Midbrain (tissue), 1 donor: Measurements from ENCODE around the gene GCK.
"Not testable (repeated sequence)": the region's sequence is repeated elsewhere in the genome, so short reads cannot be mapped to it uniquely, and the experiment has no call there.

ENCODE experiments used
- DNase-seq: peaks from one replicate; lab custom pipeline; 2025; lab: John Stamatoyannopoulos, UW

The GCK gene

DNA sequence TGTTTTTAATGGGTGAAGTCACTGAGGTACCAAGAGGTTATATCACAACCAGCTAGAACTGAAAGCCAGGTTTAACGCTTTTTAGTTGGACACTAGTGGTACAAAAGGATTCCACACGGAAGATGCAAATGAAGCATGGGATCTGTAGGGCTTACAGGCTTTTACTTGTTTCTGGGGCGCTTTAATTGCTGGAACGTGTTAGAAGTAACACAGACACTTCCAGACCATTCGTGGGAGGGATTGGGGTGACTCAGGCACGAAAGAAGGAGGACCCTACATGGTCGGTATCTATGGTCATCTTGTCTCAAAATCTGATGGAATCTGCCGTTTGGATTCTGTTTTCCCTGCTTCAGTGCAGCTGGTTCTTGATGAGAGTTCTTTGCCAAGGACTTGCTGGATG, 12.6 kb upstream of the GCK start:
- DNase-seq = no peak

DNA sequence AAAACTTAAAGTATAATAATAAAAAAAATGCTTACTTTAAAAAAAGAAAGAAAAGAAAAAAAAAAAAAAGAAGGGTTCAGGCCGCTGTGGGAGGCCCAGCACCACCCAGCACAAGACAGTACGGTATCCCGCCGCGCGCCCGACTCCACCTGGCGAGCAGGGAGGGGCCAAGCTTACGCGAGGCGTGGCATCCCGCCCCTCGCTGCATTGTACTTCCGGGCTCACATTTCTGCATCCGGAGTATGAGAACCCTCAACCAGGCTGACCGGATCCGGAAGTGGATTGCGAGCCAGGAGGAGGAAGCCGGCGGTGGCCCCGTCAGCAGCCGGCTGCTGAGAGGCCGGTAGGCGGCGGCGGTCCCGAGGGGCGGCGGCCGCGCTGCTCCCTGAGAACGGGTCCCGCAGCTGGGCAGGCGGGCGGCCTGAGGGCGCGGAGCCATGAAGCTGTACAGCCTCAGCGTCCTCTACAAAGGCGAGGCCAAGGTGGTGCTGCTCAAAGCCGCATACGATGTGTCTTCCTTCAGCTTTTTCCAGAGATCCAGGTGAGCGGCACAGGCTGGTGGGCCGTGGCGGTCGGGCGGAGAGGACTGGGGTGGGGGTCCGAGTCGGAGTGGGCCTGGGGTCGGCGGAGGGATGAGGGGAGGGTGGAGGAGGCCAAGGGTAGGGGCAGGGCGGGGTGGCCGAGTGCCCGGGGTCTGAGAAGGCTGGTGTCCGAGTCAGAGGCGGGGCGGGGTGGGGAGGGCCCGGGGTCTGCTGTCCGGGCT, 11.6 kb upstream of the GCK start, which contains the start of gene YKT6:
YKT6 (plus strand) TSS at position 280 of the 763 bp plus-strand sequence; CDS start at position 438, 158 bp downstream.
- peak; percentile 91 for DNase-seq

DNA sequence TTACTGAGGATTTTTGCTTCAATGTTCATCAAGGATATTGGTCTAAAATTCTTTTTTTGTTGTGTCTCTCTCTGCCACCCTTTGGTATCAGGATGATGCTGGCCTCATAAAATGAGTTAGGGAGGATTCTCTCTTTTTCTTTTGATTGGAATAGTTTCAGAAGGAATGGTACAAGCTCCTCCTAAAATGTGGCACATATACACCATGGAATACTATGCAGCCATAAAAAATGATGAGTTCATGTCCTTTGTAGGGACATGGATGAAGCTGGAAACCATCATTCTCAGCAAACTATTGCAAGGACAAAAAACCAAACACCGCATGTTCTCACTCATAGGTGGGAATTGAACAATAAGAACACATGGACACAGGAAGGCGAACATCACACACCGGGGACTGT, 10.9 kb upstream of the GCK start:
- not testable (repeated sequence) for DNase-seq

DNA sequence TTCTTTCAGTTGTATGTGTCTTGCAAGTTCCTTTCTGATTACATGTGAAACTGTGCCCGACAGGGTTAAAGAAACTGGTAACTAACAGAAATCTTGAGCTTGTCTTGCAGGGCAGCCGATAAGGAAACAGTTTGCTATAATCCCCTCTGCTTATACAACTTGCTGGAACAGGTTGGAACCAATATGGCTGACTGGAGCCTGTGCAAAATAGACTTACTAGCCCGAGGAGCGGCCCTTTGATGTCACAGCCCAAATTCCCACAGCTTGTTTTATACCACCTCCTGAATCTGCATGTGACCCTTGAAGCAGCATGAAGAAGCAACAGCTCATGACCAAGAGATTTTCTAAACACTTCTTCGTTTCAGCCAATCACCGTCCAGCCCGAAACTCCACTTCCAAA, 8.2 kb upstream of the GCK start:
- DNase-seq = no peak

DNA sequence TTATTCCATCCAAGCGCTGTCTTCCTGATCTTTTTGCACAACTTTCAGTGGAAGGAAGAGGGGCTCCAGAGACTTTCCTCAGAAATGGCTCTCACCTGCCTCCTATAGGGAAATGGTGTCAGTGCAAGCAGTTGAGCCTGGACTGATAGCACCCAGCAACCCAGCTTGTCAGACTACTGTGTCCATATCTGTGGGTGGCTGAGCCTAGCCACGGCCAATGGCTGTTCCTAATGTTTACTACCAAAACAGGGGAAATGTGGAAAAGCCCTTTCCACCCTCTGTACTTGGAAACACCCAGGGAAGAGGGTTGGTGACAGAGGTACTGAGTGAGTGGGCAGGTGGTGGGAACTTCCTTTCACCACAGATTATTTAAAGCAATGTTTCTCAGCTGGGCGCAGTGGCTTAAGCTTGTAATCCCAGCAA, 7.2 kb upstream of the GCK start:
- peak; percentile 48 for DNase-seq

DNA sequence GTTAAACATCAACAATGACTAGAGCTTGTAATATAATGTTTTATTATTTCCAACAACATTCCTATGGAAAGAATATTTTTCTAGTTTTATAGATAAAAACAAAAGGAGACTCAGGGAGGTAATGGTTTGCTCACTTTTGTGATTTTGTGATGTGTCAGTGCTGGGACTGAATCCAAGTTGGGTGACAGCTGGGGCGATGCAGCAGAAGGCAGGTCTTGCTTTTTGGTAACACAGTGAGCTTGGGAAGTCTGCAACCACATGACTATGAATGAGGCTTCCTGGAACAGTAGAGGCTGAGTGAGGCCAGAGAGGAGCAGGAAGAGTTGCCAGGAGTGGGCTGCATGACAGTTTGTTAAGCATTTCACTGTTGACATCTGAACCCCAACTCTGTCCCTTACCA, 6.7 kb upstream of the GCK start:
- no peak for DNase-seq

DNA sequence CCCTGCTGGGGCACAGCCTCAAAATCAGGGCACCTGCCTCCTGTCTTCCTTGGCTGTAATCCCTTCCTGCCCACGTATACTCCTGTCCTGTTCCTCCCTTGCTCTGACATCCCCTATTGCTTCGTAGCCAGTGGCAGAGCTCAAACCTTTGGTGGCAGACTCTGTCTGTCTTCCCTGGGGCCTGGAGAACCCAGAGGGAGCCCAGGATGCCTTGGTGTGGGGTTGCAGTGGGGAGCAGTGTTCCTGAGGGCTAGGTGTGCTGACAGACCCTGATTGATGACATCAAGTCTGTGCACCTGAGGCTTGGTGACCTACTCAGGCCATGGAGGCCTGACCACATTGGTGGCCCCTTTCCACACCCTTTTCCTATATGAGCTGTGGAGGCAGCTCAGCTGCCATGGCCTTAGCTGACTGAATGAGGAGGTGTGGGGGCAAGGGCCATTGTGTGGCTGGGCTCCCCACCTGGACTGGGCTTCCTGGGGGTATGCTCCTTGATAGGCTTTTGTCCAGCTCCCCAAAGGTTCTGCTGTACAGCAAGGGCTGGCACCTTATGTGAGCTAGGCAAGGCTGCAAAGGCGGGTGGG, 5.4 kb upstream of the GCK start:
- no peak for DNase-seq

DNA sequence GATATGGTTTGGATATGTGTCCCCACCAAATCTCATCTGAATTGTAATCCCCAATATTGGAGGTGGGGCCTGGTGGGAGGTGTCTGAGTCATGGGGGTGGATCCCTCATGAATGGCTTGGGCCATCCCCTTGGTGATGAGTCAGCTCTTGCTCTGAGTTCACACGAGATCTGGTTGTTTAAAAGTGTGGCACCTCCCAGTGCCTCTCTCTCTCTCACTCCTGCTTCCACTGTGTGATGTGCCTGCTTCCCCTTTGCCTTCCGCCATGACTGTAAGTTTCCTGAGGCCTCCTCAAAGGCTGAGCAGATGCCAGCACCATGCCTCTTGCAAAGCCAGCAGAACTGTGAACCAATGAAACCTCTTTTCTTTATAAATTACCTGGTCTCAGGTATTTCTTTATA, 4.8 kb upstream of the GCK start:
- DNase-seq = no peak

DNA sequence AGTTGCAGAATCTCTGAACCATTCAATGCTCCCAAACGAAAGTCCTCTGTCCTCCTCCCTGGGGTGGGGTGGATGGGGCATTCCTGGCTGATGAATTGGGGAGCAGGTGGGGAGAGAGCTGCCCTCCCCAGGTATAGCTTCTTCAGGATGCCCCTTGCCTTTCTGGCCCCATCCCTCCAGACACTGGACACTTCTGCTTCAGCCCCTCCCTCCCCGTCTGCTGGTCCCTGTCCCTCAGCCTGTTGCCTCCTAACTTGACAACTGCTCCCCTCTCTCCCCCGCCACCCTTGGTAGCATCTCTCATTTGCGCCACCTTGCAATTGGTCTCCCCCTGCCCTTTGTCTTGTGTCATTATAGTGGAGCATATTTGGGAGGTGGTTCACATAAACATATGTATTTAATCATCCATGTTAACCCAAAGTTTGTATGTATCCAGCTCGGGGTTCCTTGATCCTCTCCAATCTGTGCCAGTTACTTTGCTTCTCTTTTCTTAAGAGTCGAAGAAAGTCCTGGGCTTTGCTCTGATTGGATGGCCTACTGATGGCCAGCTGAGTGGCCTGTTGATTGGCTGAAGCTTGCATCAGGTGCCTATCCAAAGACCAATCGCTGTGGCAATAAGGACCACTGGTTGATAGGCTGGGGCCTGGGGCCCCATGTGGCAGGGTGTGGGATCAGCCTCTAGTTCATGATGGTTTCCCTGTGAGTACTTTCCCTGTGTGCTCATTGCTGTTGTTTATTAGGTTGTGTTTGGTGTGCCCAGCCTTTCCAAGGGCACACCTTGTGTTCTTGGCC, 4.0 kb upstream of the GCK start:
- DNase-seq = no peak

DNA sequence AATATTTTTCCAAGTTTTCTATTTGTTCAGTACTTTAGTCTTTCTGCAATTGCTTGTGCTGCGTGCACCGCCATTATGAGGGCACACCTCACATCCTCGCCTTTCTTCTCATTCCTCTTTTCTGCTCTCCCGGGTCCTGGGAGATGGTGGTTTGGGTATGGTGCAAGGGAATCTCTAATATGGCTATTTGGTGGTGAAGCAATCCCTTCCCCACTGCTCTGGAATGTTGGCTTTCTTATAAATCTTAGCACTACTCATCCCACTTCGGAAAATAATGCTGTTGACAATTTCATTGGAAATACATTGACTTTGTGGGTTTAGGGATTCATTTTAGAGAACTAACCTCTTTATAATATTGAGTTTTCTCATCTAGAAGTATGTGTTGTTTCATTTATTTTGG, 1.9 kb upstream of the GCK start:
- no peak for DNase-seq

DNA sequence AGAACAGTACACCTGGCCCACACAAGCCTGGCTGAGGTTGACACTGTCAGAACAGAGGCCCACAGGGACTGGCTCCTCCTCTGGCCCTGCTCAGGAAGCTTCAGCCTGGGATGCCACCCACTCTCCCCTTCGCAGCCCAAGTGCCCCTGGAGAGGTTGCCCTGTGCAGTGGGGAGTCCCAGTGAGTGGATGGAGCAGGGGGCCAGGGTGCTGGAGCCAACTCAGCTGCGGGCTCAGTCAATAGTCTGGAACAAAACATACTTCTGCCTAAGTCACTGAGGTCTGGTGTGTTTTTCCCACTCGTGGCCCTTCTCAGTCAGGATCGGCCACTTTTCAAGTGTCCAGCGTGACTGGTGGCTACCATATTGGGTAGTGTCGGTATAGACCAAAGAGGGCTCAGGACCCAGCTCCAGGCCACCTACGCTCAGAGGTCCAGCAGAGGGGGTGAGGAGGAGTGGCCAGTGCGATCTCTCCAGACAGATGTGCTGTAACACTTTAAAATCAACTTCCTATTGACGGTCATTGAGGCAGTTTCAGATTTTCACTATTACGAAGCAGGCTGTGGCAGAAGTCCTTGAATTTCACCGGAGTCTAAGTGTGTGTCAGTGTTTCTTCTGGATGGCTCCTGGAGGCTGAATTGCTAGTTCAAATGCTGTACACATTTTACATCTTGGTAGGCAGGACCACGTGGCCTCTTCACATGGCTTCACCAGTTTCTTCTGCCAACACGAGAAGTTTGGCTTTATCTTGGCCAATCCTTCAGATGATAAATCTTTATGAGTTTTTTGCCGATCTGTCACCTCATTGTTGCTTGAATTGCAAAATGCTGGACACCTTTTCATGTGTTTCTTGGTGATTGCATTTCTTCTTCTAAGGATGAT, 994 bp upstream of the GCK start:
- no peak for DNase-seq

DNA sequence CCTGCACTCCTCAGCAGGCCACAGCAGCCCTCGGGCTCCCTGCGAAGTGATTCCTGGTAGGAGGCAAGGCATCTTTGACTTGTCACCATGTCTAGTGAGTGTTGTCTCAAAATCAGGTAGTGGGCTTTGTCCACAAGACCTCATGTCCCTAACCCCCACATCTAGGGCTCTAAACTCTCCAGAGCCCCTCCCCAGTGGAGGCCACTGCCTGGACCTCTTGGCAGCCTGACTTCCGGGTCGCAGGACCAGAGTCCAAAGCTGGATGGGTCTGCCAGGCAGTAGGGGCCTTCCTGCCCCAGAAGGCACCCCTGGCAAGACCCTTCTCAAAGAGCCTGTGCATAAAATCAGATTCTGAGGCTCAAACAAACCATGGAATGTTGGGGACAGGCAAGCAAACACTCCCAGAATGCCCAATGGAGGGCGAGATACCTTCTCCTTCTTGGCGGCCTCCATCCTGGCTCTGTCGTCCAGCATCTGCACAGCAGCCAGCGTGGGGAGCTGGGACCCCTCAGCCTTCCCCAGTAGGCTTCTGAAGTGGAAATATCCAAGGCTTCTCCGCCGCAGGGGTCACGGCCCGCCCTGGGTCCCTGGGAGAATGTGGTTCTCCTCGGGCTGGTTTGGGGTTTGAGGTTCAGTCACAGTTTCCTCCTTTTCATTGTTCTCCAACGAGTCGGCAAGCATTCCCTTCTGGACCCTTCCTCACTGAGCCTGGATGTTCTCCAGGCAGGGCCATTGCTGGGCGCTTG, 586 bp downstream of the GCK start:
- DNase-seq = no peak

DNA sequence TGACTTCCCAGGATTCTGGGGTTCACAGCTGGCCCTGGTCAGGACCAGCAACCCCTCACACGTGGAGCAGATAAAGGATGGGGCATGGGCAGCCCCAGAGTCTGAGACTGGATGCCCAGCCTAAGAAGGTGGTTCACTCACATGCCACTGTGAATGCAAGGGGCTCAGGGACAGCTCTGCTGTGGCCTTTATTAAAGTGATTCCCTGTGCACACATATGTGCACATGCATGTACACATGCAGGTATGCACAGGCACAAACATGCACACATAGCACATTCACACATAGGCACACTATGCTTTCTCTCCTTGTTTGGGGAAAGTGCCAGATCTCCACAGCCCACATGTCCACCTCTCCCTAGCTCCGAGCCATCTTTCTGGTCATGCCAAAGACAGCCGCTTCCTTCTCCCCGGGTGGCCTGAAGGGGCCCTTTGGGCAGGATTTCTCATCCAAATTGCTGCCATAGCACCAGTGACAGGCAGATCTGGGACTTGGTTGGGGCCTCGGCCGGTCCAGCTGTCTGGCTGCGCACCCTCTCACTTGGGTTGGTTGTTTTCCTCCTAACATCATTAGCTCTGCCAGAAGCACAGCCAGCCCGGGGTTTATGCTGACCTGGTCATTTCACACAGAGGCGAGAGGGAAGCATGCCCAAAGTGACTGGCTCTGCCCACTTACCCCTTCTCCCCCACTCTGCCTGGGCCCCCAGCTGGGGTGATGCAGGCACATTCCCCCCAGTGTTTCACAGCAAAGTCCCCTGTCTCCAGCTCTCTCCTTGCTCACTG, 1.4 kb downstream of the GCK start:
- DNase-seq = peak; percentile 27

DNA sequence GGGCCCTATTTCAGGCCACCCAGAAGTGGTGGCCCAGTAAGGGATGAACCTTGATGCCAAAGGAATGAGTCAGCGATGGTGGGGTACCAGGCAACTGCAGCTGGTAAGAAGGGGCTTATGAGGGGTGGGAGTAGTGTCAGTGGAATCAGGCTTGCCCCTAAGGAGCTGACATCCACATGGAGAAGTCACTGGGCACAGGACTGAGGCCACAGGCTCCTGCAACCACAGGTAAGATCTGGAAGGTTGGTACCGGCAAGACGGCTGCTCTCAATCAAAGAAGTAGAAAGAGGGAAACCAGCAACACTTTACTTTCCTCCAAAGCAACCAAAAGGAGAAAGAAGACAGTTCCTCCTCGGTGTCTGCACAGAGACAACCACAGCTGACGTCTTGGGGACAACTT, 2.5 kb downstream of the GCK start:
- DNase-seq = no peak

DNA sequence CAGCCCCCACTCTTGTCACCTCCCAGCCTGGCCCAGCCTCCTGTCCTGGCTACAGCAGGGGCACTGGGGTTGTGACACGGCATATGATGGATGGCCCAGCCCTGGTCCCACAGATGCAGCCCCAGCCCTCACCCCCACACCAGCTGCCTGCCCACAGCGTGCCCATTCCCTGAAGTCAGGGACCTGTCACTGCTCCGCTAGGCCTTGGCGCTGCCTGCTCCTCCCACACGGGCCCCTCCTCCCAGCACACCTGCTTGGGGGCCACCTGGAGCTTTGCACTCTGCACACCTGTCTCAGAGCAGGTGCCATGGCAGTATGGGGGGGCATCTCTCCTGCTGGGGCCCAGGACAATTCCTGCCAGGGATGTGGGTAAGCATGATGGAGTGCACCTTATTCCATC, 3.5 kb downstream of the GCK start:
- DNase-seq = no peak

DNA sequence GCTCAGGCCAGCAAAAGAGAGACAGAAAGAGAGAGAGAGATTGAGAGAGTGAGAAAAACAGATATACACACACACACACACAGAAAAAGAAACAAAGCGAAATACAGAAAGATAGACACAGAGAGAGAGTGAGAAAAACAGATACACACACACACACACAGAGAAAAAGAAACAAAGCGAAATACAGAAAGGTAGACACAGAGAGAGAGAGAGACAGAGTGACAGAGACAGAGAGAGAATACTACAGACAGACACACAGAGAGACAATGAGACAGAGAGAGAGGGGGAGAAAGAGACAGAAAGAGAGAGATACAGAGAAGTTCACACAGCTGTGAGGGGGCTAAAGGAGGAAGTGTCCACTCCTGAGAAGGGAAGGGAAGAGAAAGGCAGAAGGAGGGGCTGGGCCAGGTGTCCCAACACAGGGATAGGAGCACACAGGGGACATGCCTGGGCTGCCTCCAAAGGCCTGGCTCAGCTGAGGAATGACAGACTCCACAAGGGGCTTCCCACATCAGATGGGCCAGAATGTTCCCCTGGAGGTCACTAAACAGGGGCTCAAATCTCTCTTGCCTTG, 4.3 kb downstream of the GCK start:
- no peak for DNase-seq

DNA sequence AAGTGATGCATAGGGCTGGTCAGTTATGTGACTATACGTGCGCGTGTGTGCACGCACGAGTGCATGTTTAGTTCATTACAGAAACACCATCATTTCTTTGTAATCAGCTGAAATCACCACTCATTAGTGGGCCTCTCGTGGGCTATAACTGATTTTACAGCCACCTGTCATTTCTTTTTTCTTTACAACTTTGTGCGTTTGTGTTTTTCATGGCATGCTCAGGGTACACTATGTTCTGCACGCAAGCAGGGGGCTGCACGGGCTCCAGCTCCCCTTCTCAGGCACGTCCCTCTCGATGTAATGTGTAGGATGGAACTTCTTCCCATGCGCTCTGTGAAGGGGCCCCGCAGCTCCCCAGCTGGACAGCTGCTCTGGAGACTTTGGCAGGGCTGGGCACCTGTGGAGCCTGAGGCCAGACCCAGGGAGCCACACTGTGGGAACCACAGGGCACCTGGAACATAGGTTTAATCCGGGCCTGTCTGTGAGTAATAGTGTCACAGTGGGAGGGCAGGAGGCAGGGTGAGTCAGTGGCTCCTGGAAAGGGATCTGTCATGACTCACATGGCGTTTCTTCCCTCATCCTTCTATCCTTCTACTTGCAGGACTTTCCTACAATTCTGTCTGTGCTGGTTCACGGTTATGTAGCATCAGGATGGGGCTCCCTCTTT, 4.9 kb downstream of the GCK start:
- no peak for DNase-seq

DNA sequence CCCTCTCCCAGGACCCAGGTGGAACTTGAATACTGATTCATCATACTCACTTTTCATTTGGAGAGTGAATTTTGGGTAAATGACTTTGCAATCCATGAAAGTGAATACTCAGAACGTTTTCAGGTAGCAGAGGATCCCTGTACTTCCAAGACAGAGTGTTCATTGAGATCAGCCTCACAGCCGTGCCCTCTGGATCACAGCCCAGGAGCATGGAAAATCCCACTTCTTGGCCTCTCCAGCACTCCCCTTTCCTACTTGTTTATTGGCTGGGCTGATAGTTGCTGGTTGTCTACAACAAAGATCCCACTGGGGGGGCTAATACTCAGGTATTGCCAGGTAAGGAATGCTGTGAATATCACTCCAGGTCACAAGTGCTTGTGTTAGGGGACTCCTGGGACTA, 5.9 kb downstream of the GCK start:
- DNase-seq = peak; percentile 15

DNA sequence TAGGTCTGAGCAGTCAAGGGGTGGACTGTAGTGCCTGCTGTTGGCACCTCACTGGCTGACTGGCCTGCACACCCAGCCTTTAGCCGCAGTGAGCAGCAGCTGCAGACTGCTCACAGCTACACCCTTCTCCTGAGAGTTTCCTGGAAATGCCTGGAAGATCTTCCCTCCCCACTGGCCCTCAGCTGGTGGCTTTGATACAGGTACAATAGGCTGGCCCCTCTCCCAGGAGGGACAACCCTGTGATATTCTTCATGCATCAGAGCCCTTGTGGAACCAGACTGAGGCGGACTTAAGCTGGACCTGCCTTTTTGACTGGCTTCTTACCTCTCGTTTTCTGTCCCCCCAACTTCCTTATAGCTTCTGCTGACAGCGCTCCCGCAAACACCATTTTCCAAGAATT, 6.4 kb downstream of the GCK start:
- DNase-seq = no peak

DNA sequence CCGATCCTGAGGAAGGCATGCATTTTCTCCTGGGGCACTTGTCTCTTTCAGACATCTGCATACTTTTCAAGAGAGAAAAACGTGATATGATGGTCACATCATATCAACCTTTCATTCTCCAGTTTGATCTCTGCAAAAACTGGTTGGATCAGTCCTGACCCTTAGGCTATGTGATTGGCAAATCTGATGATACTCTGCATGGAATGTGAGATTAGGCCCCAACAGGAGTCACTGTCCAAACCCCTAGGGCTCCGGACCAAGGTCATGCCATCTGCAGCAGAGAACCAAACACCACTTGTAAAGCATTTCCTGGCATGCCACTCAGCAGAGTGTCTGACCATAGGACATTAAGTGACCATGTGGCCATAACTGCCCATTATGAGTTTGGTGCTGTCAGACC, 8.6 kb downstream of the GCK start:
- DNase-seq = no peak
